A673 (cell line): ENCODE measurements around the gene CHIT1. TPM values are rescaled to one million over a fixed set of nuclear protein-coding genes. Genes with fewer than 3 reads are reported as not detected.

Experiments
- BruUV-seq: library from RNA; stranded (reverse); fragments of 400-500 nt; replicated peaks from 2 replicates; lab custom pipeline; 2021; lab: Mats Ljungman, UMichigan
- CTCF ChIA-PET: fragments of 300-600 bp; sonication (Branson Sonifier 250); formaldehyde crosslinking; loops from one replicate; lab custom pipeline; 2022; ENCODE audit warnings: antibody characterized with exemption; lab: Charles Lee
- POLR2A ChIA-PET: fragments of 300-600 bp; sonication (Branson Sonifier 250); formaldehyde crosslinking; loops from one replicate; lab custom pipeline; 2022; ENCODE audit warnings: antibody characterized with exemption; ENCODE audit not compliant: low non-redundant PET; lab: Charles Lee
- DNase-seq: peaks from one replicate; pipeline ENCODE4 v3.0.0-alpha.2; 2015; ENCODE audit warnings: low spot score
- H3K27ac ChIP-seq: fragments of 200-600 bp; sonication (generic); 2 replicates; pipeline ENCODE4 v1.5.1; 2016; ENCODE audit warnings: mixed run types, low read depth, mild to moderate bottlenecking, mixed read lengths, antibody characterized with exemption, low read length; ENCODE audit not compliant: poor library complexity, severe bottlenecking
- H3K27me3 ChIP-seq: fragments of 200-600 bp; sonication (generic); replicated peaks from 2 replicates; pipeline ENCODE4 v1.6.1; 2017; ENCODE audit warnings: mixed run types, low read depth, mild to moderate bottlenecking, mixed read lengths, antibody characterized with exemption, low read length; ENCODE audit not compliant: insufficient read depth, poor library complexity
- H3K36me3 ChIP-seq: fragments of 200-600 bp; sonication (generic); 2 replicates; pipeline ENCODE4 v1.6.1; 2016; ENCODE audit warnings: mixed run types, mild to moderate bottlenecking, mixed read lengths, antibody characterized with exemption, low read length; ENCODE audit not compliant: insufficient read depth, poor library complexity, severe bottlenecking
- H3K4me1 ChIP-seq: fragments of 200-600 bp; sonication (generic); 2 replicates; pipeline ENCODE4 v1.6.1; 2017; ENCODE audit warnings: mixed run types, mild to moderate bottlenecking, mixed read lengths, antibody characterized with exemption, low read length; ENCODE audit not compliant: insufficient read depth, poor library complexity, severe bottlenecking
- H3K4me3 ChIP-seq: fragments of 200-600 bp; sonication (generic); 2 replicates; pipeline ENCODE4 v1.5.1; 2016; ENCODE audit warnings: low read depth, mixed run types, mild to moderate bottlenecking, mixed read lengths, low read length; ENCODE audit not compliant: poor library complexity, severe bottlenecking
- H3K9me3 ChIP-seq: fragments of 200-600 bp; sonication (generic); 2 replicates; pipeline ENCODE4 v1.6.1; 2016; ENCODE audit warnings: mixed run types, low read depth, mild to moderate bottlenecking, mixed read lengths, antibody characterized with exemption, low read length; ENCODE audit not compliant: poor library complexity, severe bottlenecking
- CTCF ChIP-seq: fragments of 300-800, 200-600 bp; sonication (generic); conservative IDR thresholded peaks from 2 replicates; pipeline ENCODE4 v1.5.1; 2017; ENCODE audit warnings: low read depth, mild to moderate bottlenecking, antibody characterized with exemption, low read length, moderate library complexity, mixed read lengths
- EZH2 ChIP-seq: fragments of 200-600 bp; sonication (generic); IDR thresholded peaks from 2 replicates; pipeline ENCODE4 v1.6.1; 2017; ENCODE audit warnings: borderline replicate concordance, low read depth, mild to moderate bottlenecking, mixed read lengths, antibody characterized with exemption, low read length; ENCODE audit not compliant: poor library complexity, severe bottlenecking
- intact Hi-C: fragments of 100-400 bp; cut with micrococcal nuclease; formaldehyde crosslinking; loops from one replicate; pipeline ENCODE4 v1.10.0; 2022; ENCODE audit not compliant: unreplicated experiment
- total RNA-seq: library from RNA; stranded (reverse); gene quantifications from 2 replicates; pipeline ENCODE4 v1.2.3, GENCODE V29; 2021

The CHIT1 gene
- total RNA-seq, 1 experiment from 2014 or later = not detected

DNA sequence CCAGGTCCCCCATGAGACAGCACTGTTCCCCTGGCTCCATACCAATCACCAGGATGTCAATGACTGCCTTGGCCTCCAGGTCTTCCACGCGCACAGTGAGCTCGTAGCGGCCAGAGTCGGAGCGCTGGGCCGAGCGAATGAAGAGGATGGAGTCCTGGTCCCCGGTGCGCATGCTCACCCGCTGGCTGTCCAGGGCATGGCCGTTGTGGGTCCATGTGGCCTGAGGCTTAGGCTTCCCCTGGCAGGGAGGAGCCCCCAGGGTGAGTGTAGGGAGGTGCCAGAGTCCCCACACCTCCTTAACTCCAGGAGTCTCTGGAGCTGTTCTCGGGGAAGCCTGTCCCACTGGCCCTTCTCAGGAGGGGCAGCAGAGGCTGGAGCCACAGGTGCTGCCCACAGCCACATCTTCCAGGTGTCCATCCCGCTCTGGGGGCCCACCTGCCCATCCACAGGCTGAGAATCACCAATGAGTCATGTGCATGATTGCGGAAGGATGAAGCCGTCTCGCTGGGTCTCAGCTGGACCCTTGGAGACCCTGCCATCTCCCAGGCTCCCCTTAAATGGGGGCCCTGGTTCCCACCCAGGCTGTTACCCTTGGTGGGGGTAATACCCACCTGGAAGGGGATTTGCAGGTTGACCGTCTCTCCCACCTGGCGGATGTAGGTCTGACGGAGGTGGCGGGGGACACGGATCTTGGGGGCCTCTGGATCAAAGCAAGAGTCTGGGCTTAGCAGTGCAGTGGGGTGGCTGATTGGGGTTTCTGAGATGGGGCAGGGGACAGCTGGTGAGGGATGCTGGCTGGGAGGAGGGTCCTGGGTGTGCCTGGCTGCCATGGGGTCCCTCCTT lies 57.9 kb downstream of the CHIT1 start:
- POLR2A ChIA-PET = no interaction called here
- intact Hi-C loops = loop anchor here (1.0 to 5.0 kb wide), 2 partner anchors 54 to 132 kb away; no protein-coding TSS in a partner anchor
- no peaks in the 10 kb centered on the region for H3K9me3 ChIP-seq
- no peaks in the 10 kb centered on the region for H3K36me3 ChIP-seq
- no peak for TF ChIP-seq EZH2
- no peak for TF ChIP-seq CTCF
- CTCF ChIA-PET = interaction anchor here (0.6 to 2.5 kb wide), 4 partner anchors 14 to 132 kb away, joined by 3 to 23 read pairs (median 3); no protein-coding TSS in a partner anchor
- H3K4me3 ChIP-seq = no peak overlapping the region
- H3K27ac ChIP-seq = no peak overlapping the region
- no peak for DNase-seq
- no peaks in the 10 kb centered on the region for H3K27me3 ChIP-seq
- no TSS peak for BruUV-seq
- H3K4me1 ChIP-seq = peaks cover 5% of the 10 kb centered on the region

- intact Hi-C loops = loop anchor here (5.0 kb wide), 1 partner anchor 53 kb away; no protein-coding TSS in a partner anchor
- TF ChIP-seq CTCF = no peak
- no peak for TF ChIP-seq EZH2
- H3K27me3 ChIP-seq = no peaks in the 10 kb centered on the region
- no peaks in the 10 kb centered on the region for H3K36me3 ChIP-seq
- POLR2A ChIA-PET = no interaction called here
- BruUV-seq = no TSS peak
- no peak overlapping the region for H3K27ac ChIP-seq
- DNase-seq = no peak
- H3K4me1 ChIP-seq = peaks cover 5% of the 10 kb centered on the region
- no peak overlapping the region for H3K4me3 ChIP-seq
- no peaks in the 10 kb centered on the region for H3K9me3 ChIP-seq
- CTCF ChIA-PET = interaction anchor here (0.6 to 2.5 kb wide), 2 partner anchors 14 to 131 kb away, joined by 3 to 23 read pairs; no protein-coding TSS in a partner anchor
Observed at GRCh38 chr1:203170625-203171330, 58.7 kb downstream of the CHIT1 start.

- Histone ChIP-seq H3K4me3 (no peak overlapping the region), H3K36me3 (no peaks in the 10 kb centered on the region), H3K27ac (no peak overlapping the region), H3K27me3 (no peaks in the 10 kb centered on the region), H3K4me1 (peaks cover 5% of the 10 kb centered on the region), H3K9me3 (no peaks in the 10 kb centered on the region)
- CTCF ChIA-PET = interaction anchor here (0.6 kb wide), 2 partner anchors 49 to 198 kb away, joined by 3 to 9 read pairs; no protein-coding TSS in a partner anchor
- intact Hi-C loops = loop anchor here (5.0 kb wide), 1 partner anchor 53 kb away; no protein-coding TSS in a partner anchor
- POLR2A ChIA-PET = no interaction called here
- no peak for TF ChIP-seq EZH2
- no peak for TF ChIP-seq CTCF
- no TSS peak for BruUV-seq
- DNase-seq = no peak
Observed at GRCh38 chr1:203169770-203170520, 59.5 kb downstream of the CHIT1 start.
